PC-9 (cell line): Measurements from ENCODE around the gene MAS1L. TPM values are rescaled to one million over a fixed set of nuclear protein-coding genes. Genes with fewer than 3 reads are reported as not detected.

Experiments
- BruUV-seq: library from RNA; stranded (reverse); fragments of 400-500 nt; replicated peaks from 2 replicates; lab custom pipeline; 2021; lab: Mats Ljungman, UMichigan
- CTCF ChIA-PET: fragments of 300-600 bp; sonication (Branson Sonifier 250); formaldehyde crosslinking; loops from one replicate; lab custom pipeline; 2022; ENCODE audit warnings: antibody characterized with exemption; lab: Charles Lee
- POLR2A ChIA-PET: fragments of 300-600 bp; sonication (Branson Sonifier 250); formaldehyde crosslinking; loops from one replicate; lab custom pipeline; 2022; ENCODE audit warnings: antibody characterized with exemption; ENCODE audit not compliant: unreplicated experiment; lab: Charles Lee
- DNase-seq, 2 experiments: peaks; one replicate each; pipeline versions ENCODE4 v3.0.0 to v3.0.0-alpha.2; 2015 to 2022; ENCODE audit warnings: mixed read lengths in 1 of 2
- H2AFZ ChIP-seq: fragments of 200-600 bp; sonication (generic); 2 replicates; pipeline ENCODE4 v1.8.1; 2017; ENCODE audit warnings: antibody characterized with exemption
- H3F3A ChIP-seq: fragments of 200-600 bp; sonication (generic); 2 replicates; pipeline ENCODE4 v1.8.1; 2017; ENCODE audit warnings: antibody characterized with exemption, mild to moderate bottlenecking, low read depth; ENCODE audit not compliant: insufficient read depth
- H3K27ac ChIP-seq: fragments of 200-600 bp; sonication (generic); 2 replicates; pipeline ENCODE4 v1.6.1; 2016; ENCODE audit warnings: mixed run types
- H3K27me3 ChIP-seq: fragments of 200-600 bp; sonication (generic); 2 replicates; pipeline ENCODE4 v1.6.1; 2016; ENCODE audit warnings: low read depth, mixed run types; ENCODE audit not compliant: insufficient read depth
- H3K36me3 ChIP-seq: fragments of 200-600 bp; sonication (generic); 2 replicates; pipeline ENCODE4 v1.6.1; 2016; ENCODE audit warnings: low read depth, mixed run types
- H3K4me1 ChIP-seq: fragments of 200-600 bp; sonication (generic); replicated peaks from 2 replicates; pipeline ENCODE4 v1.6.1; 2016; ENCODE audit warnings: mixed run types; ENCODE audit not compliant: insufficient read depth
- H3K4me2 ChIP-seq: fragments of 200-600 bp; sonication (generic); 2 replicates; pipeline ENCODE4 v1.6.1; 2017; ENCODE audit warnings: mixed run types
- H3K4me3 ChIP-seq: fragments of 200-600 bp; sonication (generic); 2 replicates; pipeline ENCODE4 v1.6.1; 2016; ENCODE audit warnings: mixed run types
- H3K79me2 ChIP-seq: fragments of 200-600 bp; sonication (generic); 2 replicates; pipeline ENCODE4 v1.6.1; 2017; ENCODE audit warnings: low read depth, mixed run types
- H3K9me2 ChIP-seq: fragments of 200-600 bp; sonication (generic); 2 replicates; pipeline ENCODE4 v1.8.1; 2017; ENCODE audit warnings: mild to moderate bottlenecking; ENCODE audit not compliant: insufficient read depth
- H3K9me3 ChIP-seq: fragments of 200-600 bp; sonication (generic); 2 replicates; pipeline ENCODE4 v1.8.1; 2016; ENCODE audit warnings: low read depth; ENCODE audit not compliant: insufficient read depth
- H4K20me1 ChIP-seq: fragments of 200-600 bp; sonication (generic); 2 replicates; pipeline ENCODE4 v1.8.1; 2017; ENCODE audit not compliant: insufficient read depth
- CTCF ChIP-seq: fragments of 200-600 bp; sonication (generic); conservative IDR thresholded peaks from 2 replicates; pipeline ENCODE4 v1.6.1; 2017; ENCODE audit warnings: mixed run types, antibody characterized with exemption, mild to moderate bottlenecking, moderate library complexity
- EZH2 ChIP-seq: fragments of 200-600 bp; sonication (generic); IDR thresholded peaks from 2 replicates; pipeline ENCODE4 v1.8.0; 2017; ENCODE audit warnings: antibody characterized with exemption, low read depth
- intact Hi-C: fragments of 100-400 bp; cut with micrococcal nuclease; formaldehyde crosslinking; loops from one replicate; pipeline ENCODE4 v1.10.0; 2022; ENCODE audit not compliant: unreplicated experiment
- total RNA-seq: library from RNA; stranded (reverse); gene quantifications from 2 replicates; pipeline ENCODE4 v1.2.3, GENCODE V29; 2021

The MAS1L gene
- total RNA-seq, 1 experiment from 2014 or later: not detected

GRCh38 chr6:29502597-29502996 lies 14.8 kb upstream of the MAS1L start:
- Histone ChIP-seq H3K9me2 (no peaks in the 10 kb centered on the region), H3K4me2 (no peak overlapping the region), H3K36me3 (no peaks in the 10 kb centered on the region), H3F3A (no peaks in the 10 kb centered on the region), H4K20me1 (no peaks in the 10 kb centered on the region), H3K79me2 (no peaks in the 10 kb centered on the region), H2AFZ (no peak overlapping the region), H3K9me3 (no peaks in the 10 kb centered on the region), H3K27me3 (peaks cover 12% of the 10 kb centered on the region; the same call in 1 of the 2 replicates), H3K4me3 (no peak overlapping the region), H3K4me1 (no peaks in the 10 kb centered on the region), H3K27ac (no peak overlapping the region)
- TF ChIP-seq EZH2 (no peak), CTCF (no peak)
- DNase-seq: no peak
- ChIA-PET POLR2A (no interaction called here), CTCF (no interaction called here)
- no TSS peak for BruUV-seq
- intact Hi-C loops: no loop called here

GRCh38 chr6:29502181-29502580 lies 14.4 kb upstream of the MAS1L start:
- ChIA-PET POLR2A (no interaction called here), CTCF (no interaction called here)
- peaks cover 12% of the 10 kb centered on the region; the same call in 1 of the 2 replicates for H3K27me3 ChIP-seq
- intact Hi-C loops: no loop called here
- H3K27ac ChIP-seq: no peak overlapping the region
- H3K4me3 ChIP-seq: no peak overlapping the region
- no peak overlapping the region for H2AFZ ChIP-seq
- H3K79me2 ChIP-seq: no peaks in the 10 kb centered on the region
- TF ChIP-seq CTCF (no peak), EZH2 (no peak)
- H4K20me1 ChIP-seq: no peaks in the 10 kb centered on the region
- H3K4me1 ChIP-seq: no peaks in the 10 kb centered on the region
- no TSS peak for BruUV-seq
- H3K36me3 ChIP-seq: no peaks in the 10 kb centered on the region
- no peaks in the 10 kb centered on the region for H3K9me2 ChIP-seq
- H3K9me3 ChIP-seq: no peaks in the 10 kb centered on the region
- DNase-seq: no peak
- H3F3A ChIP-seq: no peaks in the 10 kb centered on the region
- no peak overlapping the region for H3K4me2 ChIP-seq

GRCh38 chr6:29501106-29501505 lies 13.3 kb upstream of the MAS1L start:
- no TSS peak for BruUV-seq
- Histone ChIP-seq H3K36me3 (no peaks in the 10 kb centered on the region), H3K9me3 (no peaks in the 10 kb centered on the region), H4K20me1 (no peaks in the 10 kb centered on the region), H3K9me2 (no peaks in the 10 kb centered on the region), H3K27ac (no peak overlapping the region), H3K79me2 (no peaks in the 10 kb centered on the region), H3K27me3 (peaks cover 6% of the 10 kb centered on the region; the same call in 1 of the 2 replicates), H3K4me3 (no peak overlapping the region), H3K4me2 (no peak overlapping the region), H3F3A (no peaks in the 10 kb centered on the region), H3K4me1 (no peaks in the 10 kb centered on the region), H2AFZ (no peak overlapping the region)
- intact Hi-C loops: no loop called here
- TF ChIP-seq CTCF (no peak), EZH2 (no peak)
- ChIA-PET CTCF (no interaction called here), POLR2A (no interaction called here)
- DNase-seq: no peak
